KOPT-K1 (cell line): ENCODE results near the gene NRIP1.

Experiments used
- H3K27ac ChIP-seq: fragments of 200-600 bp; sonication (generic); 2 replicates; pipeline ENCODE4 v1.5.1; 2016; ENCODE audit warnings: antibody characterized with exemption, mild to moderate bottlenecking, low read depth, low read length; ENCODE audit not compliant: poor library complexity, severe bottlenecking
- H3K36me3 ChIP-seq: fragments of 200-600 bp; sonication (generic); 2 replicates; pipeline ENCODE4 v1.5.1; 2017; ENCODE audit warnings: antibody characterized with exemption, mild to moderate bottlenecking, low read length, moderate library complexity; ENCODE audit not compliant: insufficient read depth
- H3K9me3 ChIP-seq: fragments of 200-600 bp; sonication (generic); 2 replicates; pipeline ENCODE4 v1.5.1; 2017; ENCODE audit warnings: antibody characterized with exemption, low read length, mild to moderate bottlenecking; ENCODE audit not compliant: insufficient read depth, poor library complexity, severe bottlenecking

Gene NRIP1

DNA sequence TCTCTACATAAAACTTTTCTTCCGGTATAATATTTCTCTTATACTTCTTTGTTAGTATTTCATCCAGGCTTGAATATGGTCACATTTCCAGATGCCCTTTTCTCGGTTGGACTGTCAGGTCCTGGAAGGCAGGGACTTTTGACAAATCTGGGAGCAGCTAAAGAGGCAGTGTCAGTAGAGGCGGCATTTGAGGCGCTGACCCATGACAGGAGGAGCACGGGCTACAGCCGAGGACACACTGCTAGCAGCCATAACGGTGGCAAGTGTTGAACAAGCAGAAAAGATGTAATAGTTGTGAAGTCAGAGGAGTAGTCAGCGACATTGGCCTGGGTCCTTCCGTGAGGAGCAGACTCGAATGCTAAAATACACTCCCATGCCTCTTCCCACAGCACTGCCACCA, 14.5 kb upstream of the NRIP1 start:
- Histone ChIP-seq H3K36me3 (no peaks in the 10 kb centered on the region), H3K27ac (no peak overlapping the region), H3K9me3 (no peaks in the 10 kb centered on the region)

DNA sequence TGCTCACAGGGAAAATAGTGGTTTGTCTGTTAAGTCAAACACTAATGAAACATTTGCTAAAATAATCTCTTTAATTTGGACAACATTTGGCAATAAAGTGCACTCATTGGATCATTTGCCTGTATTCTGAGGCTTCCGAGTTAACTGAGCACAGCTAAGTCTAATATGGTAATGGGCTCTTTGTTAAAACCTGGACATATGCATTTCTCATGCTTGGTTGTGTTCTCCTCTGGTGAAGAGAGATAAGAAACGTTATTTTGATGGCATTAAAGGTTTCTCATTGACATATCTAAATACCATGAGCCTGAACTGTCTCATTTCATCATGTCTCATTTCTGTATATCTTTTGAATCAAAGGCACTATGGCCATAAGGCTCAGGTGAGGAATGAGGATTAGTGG, 13.4 kb upstream of the NRIP1 start:
- Histone ChIP-seq H3K27ac (no peak overlapping the region), H3K36me3 (no peaks in the 10 kb centered on the region), H3K9me3 (no peaks in the 10 kb centered on the region)

DNA sequence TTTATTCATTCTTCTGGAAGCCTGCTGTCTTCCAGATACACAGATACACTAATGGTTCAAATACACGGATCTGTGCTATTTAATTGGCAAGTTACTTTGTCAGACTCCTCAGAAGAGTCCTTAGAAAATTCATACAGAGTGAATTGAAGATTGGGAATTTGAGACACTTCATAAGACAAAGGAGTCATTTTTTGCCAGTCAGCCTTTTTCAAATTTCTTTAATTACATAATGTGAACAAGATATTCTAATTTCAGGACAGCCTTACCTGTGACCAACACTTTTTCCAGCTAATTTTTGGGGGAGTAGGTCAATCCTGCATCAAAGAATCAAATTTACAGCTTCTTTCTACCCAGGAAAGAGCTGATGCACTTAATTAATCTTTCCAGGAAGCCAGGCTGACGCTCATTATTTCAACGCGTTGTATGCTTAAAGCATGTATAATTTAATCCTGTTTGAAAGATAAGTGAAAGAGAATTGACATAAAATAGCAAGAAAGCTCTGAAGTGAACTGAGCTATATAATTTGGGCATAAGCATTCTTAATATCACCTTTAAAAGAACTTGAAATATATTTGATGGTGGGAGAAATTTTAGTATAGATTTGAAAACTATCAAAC, 12.8 kb upstream of the NRIP1 start:
- Histone ChIP-seq H3K9me3 (no peaks in the 10 kb centered on the region), H3K36me3 (no peaks in the 10 kb centered on the region), H3K27ac (no peak overlapping the region)

DNA sequence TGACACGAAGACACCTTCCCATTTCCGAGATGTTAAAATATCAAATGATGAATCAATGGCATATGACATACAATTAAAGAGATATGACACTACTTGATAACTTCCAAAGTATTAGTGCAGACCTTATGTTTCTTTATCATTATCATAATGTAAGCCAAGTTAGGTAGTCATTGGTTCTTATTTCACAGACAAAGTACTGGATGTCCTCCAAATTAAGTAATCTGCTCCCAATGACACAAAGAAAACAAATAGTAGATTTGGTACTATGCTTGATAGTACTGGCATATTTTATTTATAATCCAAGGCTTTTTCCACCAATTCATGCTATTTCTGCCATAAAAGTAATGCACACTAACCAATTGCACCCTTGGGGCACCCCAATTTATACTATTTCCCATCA, 11.9 kb upstream of the NRIP1 start:
- Histone ChIP-seq H3K27ac (no peak overlapping the region), H3K36me3 (no peaks in the 10 kb centered on the region), H3K9me3 (no peaks in the 10 kb centered on the region)

DNA sequence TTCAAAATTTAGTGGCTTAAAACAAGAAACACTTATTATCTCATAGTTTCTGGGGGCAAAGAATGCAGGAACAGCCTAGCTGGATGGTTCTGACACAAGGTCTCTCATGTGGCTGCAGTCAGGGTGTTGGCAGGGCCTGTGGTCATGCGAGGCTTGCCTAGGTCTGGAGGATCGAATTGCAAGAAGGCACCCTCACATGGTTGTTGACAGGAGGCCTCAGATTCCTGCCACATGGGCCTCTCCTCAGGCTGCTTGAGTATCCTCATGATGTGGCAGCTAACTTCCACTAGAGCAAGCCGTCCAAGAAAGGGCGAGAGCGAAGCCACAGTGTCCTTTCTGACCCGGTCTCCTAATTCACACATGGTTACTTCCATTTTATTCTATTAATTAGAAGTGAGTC, 6.2 kb upstream of the NRIP1 start:
- no peaks in the 10 kb centered on the region for H3K36me3 ChIP-seq

DNA sequence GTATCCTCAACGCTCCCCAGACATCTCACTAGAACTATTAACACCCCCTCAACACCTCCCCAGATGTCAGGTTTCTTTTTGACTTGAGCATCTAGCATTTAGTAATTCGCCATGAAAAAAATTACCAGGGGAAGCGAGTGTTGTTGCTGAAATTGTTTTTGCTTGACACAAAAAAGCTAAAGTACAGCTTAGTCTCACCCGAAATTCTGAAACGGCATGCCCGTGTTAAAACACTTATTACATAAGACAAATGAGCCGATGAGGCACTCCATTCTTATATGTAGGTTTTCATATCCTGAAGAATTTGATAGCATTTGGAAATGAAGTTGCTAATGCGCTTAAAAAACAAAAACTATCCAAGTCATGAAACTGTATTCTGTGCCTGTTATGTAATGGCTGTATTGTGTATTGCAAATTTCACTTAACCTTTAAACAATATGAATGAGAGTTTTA, 1.3 kb upstream of the NRIP1 start:
- Histone ChIP-seq H3K36me3 (no peaks in the 10 kb centered on the region), H3K9me3 (no peaks in the 10 kb centered on the region), H3K27ac (no peak overlapping the region)

More for the DNA sequence above, 6.2 kb upstream of the NRIP1 start:
- H3K9me3 ChIP-seq = no peaks in the 10 kb centered on the region
- H3K27ac ChIP-seq = no peak overlapping the region

DNA sequence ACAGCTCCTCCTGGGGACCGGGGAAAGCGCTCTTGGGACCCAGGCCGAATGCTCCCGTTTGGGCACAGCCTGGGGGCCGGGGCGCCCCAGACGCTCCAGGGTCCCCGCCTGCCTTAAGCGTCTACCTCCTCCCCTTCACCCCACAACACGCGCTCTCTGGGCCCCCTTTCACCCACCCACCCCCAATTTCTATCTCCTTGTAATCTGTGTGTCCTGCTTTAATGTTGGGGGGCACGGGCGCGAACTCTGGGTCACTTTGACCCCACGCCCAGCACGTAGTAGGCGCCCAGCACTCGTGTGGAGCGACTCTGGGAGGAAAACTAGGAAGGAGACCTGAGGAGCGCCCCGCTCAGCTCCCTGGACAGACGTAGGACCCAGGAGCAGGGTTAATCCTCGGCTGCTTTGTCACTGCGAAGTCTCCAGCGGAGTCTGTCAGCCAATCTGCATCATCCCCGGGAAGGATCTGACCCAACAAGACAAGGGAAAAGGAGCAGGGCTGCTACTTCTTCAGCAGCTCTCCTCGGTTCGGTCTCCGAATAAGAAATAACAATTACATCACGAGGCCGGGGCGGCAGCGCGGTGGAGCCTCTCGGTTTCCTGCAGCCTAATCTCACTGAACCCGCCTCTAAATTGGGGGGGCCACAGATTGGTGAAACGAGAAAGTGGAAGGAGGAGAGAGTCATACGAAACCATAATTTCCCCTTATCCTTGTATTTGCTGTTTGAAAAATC, 757 bp upstream of the NRIP1 start:
- no peak overlapping the region for H3K27ac ChIP-seq
- H3K9me3 ChIP-seq = no peaks in the 10 kb centered on the region
- H3K36me3 ChIP-seq = no peaks in the 10 kb centered on the region

DNA sequence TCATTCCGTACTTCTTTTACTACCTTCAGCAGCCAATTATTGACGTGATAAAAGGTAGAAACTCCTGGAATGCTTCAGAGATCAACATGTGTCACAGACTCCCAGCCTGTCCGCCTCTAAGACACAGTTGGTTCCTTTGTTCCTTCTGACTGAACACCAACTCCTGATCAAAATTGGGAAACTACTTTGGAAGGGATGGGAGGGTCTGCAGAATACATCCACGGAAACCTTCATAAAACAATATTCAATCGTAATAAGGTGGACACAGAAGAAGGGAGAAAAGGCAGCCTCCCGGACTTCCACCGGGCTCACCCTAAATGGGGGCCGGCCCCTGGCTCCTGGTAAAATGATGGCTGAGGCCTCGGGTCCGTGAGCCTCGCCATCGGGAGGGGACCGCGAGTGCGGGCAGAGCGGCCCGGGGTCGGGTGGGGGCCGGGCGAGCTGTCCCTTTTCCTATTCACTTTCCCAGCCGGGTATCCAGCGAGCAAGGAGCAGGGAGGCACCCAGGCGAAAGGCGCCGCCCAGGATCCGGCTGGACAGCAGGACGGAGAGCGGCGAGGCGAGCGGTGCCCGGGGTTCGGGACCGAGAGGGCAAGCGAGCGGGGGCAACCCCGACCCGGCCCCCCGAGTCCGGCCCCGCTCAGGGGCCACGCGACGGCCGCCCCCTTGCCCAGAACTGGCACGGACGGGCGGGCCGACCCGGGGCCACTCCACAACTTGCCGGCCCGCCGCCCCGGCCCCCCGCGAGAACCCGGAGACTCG, 805 bp downstream of the NRIP1 start:
- Histone ChIP-seq H3K36me3 (no peaks in the 10 kb centered on the region), H3K27ac (no peak overlapping the region), H3K9me3 (no peaks in the 10 kb centered on the region)

DNA sequence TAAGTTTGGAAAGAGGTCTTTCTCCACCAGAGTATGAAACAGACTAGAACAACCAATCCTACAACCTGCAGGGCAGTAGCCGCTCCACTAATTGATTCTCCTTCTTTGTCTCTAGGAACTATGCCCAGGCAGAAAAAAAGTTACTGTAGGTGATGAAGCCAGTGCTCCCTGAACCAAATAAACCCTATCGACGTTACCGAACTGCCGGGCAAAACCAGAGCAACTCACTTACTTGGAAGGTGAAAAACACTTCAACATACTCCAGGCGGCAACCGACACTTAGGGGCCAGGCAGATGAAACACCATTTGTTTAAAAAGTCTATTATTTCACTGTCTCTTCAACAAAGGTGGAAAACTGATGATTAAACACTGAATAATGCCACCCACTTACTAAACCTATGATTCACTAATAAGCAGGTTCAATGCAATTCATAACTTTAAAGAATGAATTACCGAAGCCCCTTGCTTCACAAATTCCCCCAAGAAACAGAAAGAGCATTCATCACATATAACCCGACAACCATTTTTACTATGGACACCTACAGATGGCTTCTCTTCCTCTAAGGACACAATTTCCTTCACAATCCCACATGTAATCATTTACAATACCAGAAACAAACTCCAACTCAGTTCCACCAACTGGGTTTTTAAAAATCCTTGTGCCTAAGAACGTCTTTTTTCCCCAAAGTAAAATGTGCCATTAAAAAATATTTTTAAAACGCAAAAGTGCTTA, 1.6 kb downstream of the NRIP1 start:
- no peak overlapping the region for H3K27ac ChIP-seq
- H3K36me3 ChIP-seq = no peaks in the 10 kb centered on the region
- H3K9me3 ChIP-seq = no peaks in the 10 kb centered on the region

DNA sequence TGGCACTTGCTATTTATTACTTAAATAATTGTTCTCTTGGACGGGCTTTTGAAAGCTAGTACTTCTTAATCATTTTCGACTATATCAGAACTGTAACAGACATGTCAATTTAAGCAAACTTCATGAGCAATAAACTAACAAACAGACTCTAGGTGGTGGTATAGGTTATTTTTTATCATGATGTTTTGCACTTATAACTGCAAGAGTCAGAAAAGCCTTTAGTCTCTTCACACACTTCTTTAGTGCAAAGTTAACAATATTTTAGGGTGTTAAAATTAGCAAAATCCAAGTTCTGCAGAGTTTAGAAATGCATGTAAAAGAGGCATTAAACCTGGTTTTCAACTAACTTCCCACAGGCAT, 2.2 kb downstream of the NRIP1 start:
- Histone ChIP-seq H3K36me3 (no peaks in the 10 kb centered on the region), H3K9me3 (no peaks in the 10 kb centered on the region), H3K27ac (no peak overlapping the region)

DNA sequence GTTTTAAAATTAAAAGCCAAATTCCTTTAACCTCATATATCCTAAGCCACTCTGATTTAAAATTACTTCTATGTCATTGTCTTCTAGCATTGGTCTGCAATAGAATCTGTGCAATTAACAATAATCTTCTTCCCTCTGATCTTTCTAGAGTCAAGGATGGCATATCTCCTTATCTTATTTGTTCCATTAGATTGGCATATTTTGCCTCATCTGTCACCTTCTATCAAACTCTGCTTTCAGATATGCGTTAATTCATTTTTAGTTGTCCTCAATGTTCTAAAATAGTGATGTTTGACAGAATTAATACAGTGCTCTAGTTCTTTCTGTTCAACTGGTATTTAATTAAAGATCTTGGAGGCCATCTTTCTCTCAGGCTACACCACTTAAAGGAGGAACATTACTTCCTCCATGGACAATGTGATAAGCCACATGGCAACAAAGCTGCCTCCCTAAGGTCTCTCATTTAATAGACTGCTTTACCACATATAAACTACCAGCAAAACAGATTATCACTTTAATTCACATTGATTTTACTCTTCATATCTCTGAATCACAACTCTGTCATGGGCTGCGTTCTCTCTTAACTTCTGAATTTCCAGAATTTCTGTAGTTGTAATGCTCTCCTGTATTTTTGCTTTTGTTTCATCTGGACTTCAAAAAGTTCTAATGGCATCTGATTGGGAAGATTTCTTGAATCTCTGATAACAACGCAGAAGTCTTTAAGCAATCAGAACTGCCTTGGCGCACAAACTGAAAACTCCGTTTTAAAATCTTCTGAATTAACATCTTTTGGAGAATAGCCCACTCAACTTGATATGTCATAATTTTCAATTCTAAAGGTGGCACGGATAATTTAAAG, 2.8 kb downstream of the NRIP1 start:
- H3K36me3 ChIP-seq = no peaks in the 10 kb centered on the region
- no peaks in the 10 kb centered on the region for H3K9me3 ChIP-seq
- no peak overlapping the region for H3K27ac ChIP-seq

DNA sequence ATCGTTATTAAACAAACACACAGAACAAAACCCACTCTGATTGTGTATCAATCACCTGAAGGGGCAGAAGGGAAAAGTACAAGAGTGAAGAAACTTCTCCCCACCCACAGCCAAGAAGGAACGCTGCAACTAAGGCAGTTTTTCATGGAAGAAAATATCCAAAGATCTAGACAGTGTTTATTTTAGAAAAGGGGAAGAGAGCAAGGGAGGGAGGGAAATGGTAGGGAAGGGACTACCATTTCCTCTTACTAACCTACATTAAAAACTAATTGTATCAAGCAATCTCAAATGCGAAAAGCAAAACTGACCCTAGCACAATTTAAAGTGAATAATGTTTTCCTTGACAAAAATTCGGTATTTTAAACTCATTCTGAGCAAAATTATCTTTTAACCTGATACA, 3.5 kb downstream of the NRIP1 start:
- no peaks in the 10 kb centered on the region for H3K36me3 ChIP-seq
- H3K9me3 ChIP-seq = no peaks in the 10 kb centered on the region
- no peak overlapping the region for H3K27ac ChIP-seq

DNA sequence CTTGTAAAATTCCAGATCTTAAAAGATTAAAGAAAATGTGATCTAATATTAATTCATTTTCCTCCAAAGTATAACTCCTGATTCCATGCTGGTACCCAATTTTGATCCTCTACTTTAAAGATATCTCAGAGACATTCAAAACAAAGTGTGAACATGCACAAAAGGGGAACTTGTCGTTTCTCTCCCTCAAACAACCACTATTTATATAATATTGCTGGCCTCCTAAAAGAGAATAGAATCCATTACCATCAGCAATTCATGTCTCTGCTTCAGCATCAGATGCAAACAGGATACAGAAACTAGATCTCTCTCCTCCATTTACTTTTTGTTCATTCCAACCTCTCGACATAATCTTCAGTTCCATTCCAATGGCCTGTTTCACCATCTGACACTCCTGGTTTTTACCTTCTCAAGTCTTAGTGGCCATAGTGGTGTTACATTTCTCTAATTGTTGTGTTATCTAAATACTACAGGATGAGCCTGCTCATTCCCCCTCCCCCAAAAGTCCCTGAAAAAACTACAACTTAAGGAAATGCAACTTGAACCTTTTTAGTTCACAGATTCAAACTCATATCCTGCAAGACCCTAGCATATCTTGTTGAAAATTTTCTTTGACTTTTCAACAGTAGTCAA, 4.1 kb downstream of the NRIP1 start:
- Histone ChIP-seq H3K36me3 (no peaks in the 10 kb centered on the region), H3K27ac (no peak overlapping the region), H3K9me3 (no peaks in the 10 kb centered on the region)

DNA sequence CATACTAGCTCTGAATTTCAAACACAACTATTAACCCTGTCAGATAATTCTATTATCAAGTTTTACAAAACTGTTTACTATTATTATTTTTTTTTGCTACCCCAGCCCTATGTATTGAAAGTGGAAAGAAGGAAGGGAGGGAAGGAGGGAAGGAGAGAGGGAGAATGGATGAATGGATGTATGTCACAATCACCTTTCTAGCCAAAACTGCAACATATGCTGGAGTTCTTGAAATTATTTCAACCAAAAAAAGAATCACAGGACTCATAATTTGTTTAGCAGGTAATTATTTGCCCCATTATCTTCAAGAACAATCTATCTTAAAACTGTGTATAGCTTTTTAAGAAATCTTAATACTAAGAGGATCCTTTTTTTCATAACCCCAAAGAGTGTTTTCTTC, 5.4 kb downstream of the NRIP1 start:
- Histone ChIP-seq H3K9me3 (no peaks in the 10 kb centered on the region), H3K36me3 (no peaks in the 10 kb centered on the region), H3K27ac (no peak overlapping the region)
